ENCODE data around the gene LYZL2.
A peak's percentile ranks its signal among the peaks of the same experiment; 100 is the strongest.
"Not testable (repeated sequence)": the region's sequence is repeated elsewhere in the genome, so short reads cannot be mapped to it uniquely, and the experiment has no call there.

LYZL2 gene

GRCh38 chr10:30637881-30638467 lies 8.4 kb upstream of the LYZL2 start:
- no peak for FAIRE-seq

GRCh38 chr10:30631188-30631587 lies 1.6 kb upstream of the LYZL2 start:
- FAIRE-seq, result no peak

- no peak for FAIRE-seq
Measured at GRCh38 chr10:30630571-30630970, 1.0 kb upstream of the LYZL2 start.

GRCh38 chr10:30628576-30628975 lies 977 bp downstream of the LYZL2 start:
- not testable (repeated sequence) for FAIRE-seq

GRCh38 chr10:30626837-30627236 lies 2.7 kb downstream of the LYZL2 start:
- FAIRE-seq, result not testable (repeated sequence)

- not testable (repeated sequence) for FAIRE-seq
Measured at GRCh38 chr10:30626196-30626595, 3.4 kb downstream of the LYZL2 start.

GRCh38 chr10:30625080-30625479 lies 4.5 kb downstream of the LYZL2 start:
- no peak for FAIRE-seq

- no peak for FAIRE-seq
Measured at GRCh38 chr10:30619966-30620365, 9.6 kb downstream of the LYZL2 start.

GRCh38 chr10:30617070-30617469 lies 12.5 kb downstream of the LYZL2 start:
- no peak for FAIRE-seq

GRCh38 chr10:30611041-30611440 lies 18.5 kb downstream of the LYZL2 start:
- not testable (repeated sequence) for FAIRE-seq

GRCh38 chr10:30607814-30608213 lies 21.7 kb downstream of the LYZL2 start:
- FAIRE-seq, result no peak

- FAIRE-seq, result no peak
Measured at GRCh38 chr10:30606313-30606712, 23.2 kb downstream of the LYZL2 start.

- not testable (repeated sequence) for FAIRE-seq
Measured at GRCh38 chr10:30605341-30606121, 24.0 kb downstream of the LYZL2 start.

GRCh38 chr10:30603589-30603988 lies 26.0 kb downstream of the LYZL2 start:
- no peak for FAIRE-seq

- FAIRE-seq, result peak; percentile 47
Measured at GRCh38 chr10:30602747-30603146, 26.8 kb downstream of the LYZL2 start.

- no peak for FAIRE-seq
Measured at GRCh38 chr10:30600005-30600404, 29.5 kb downstream of the LYZL2 start.

GRCh38 chr10:30598105-30598776 lies 31.3 kb downstream of the LYZL2 start:
- no peak for FAIRE-seq

- FAIRE-seq, result not testable (repeated sequence)
Measured at GRCh38 chr10:30597433-30597824, 32.1 kb downstream of the LYZL2 start.

- FAIRE-seq, result peak; percentile 96
Measured at GRCh38 chr10:30596493-30597432, 32.8 kb downstream of the LYZL2 start.

GRCh38 chr10:30596013-30596412 lies 33.5 kb downstream of the LYZL2 start:
- FAIRE-seq, result no peak

GRCh38 chr10:30594077-30594476 lies 35.5 kb downstream of the LYZL2 start:
- FAIRE-seq, result no peak

- not testable (repeated sequence) for FAIRE-seq
Measured at GRCh38 chr10:30592770-30593169, 36.8 kb downstream of the LYZL2 start.

- FAIRE-seq, result peak; percentile 75
Measured at GRCh38 chr10:30591249-30591670, 38.3 kb downstream of the LYZL2 start.
